Activated T-cell treated with anti-CD3 and anti-CD28 coated beads for 24 hours (primary cell): ENCODE results near the gene ZNF629.

Source experiments
- DNase-seq: peaks from one replicate; pipeline ENCODE4 v3.0.0-alpha.2; 2020; ENCODE audit warnings: low read depth

ZNF629 gene

GRCh38 chr16:30748634-30749445 is 38.2 kb downstream of the ZNF629 start:
- no peak for DNase-seq

- DNase-seq: peak; percentile 96
These were observed 39.0 kb downstream of the ZNF629 start, which contains the start of gene PHKG2 for GRCh38 chr16:30747799-30748633. Gene PHKG2 (plus strand): TSS chr16:30748425. CDS start chr16:30748821, 396 bp downstream.

- no peak for DNase-seq
These were observed 39.7 kb downstream of the ZNF629 start for GRCh38 chr16:30747331-30747730.

- no peak for DNase-seq
These were observed 40.3 kb downstream of the ZNF629 start for GRCh38 chr16:30746638-30747175.

- DNase-seq: no peak
These were observed 41.9 kb downstream of the ZNF629 start for GRCh38 chr16:30745082-30745481.

GRCh38 chr16:30744183-30744582 is 42.8 kb downstream of the ZNF629 start:
- DNase-seq: no peak

- no peak for DNase-seq
These were observed 43.3 kb downstream of the ZNF629 start for GRCh38 chr16:30743716-30744115.

GRCh38 chr16:30741461-30741914 is 45.5 kb downstream of the ZNF629 start:
- no peak for DNase-seq

- DNase-seq: no peak
These were observed 46.4 kb downstream of the ZNF629 start for GRCh38 chr16:30740364-30741251.

GRCh38 chr16:30738984-30739951 is 47.7 kb downstream of the ZNF629 start:
- no peak for DNase-seq

- no peak for DNase-seq
These were observed 49.0 kb downstream of the ZNF629 start for GRCh38 chr16:30737794-30738648.

- DNase-seq: no peak
These were observed 49.8 kb downstream of the ZNF629 start for GRCh38 chr16:30736995-30737793.

GRCh38 chr16:30731411-30731810 is 55.6 kb downstream of the ZNF629 start:
- no peak for DNase-seq

GRCh38 chr16:30728899-30729672 is 57.9 kb downstream of the ZNF629 start:
- DNase-seq: no peak
